ENCODE measurements around the gene FLOT1. TPM values are rescaled to one million over a fixed set of nuclear protein-coding genes. Genes with fewer than 3 reads are reported as not detected.

FLOT1 gene
- total and polyA plus RNA-seq, 9 of the 15 experiments (the other 6 are each of a cell fraction or from before 2014, with no cell fraction given) = 11.7 to 149 (median 118) TPM

GRCh38 chr6:30714263-30714662 is 28.2 kb downstream of the FLOT1 start:
- H2AFZ ChIP-seq (ENCODE audit: low read depth, low read length) = no peak overlapping the region
- H3K9ac ChIP-seq (ENCODE audit: insufficient read depth in 1 of 2, low read depth in 2 of 2, low read length in 2 of 2) = no peak overlapping the region
- no peaks in the 10 kb centered on the region for H4K20me1 ChIP-seq (replicated peaks; ENCODE audit: control insufficient read depth, insufficient read depth, low read length)
- peaks cover 7 to 15% of the 10 kb centered on the region in 2 experiments; a peak in 4 of 5 replicates for H3K4me1 ChIP-seq (replicated peaks in 1 of 2; ENCODE audit: control insufficient read depth in 2 of 2, insufficient read depth in 2 of 2, low read length in 2 of 2)
- no peak for DNase-seq (ENCODE audit: extremely low read depth in 1 of 4, low spot score in 3 of 4)
- in situ Hi-C loops (cut with MboI) (no loop called here), intact Hi-C loops (cut with micrococcal nuclease) (no loop called here)
- WGBS (ENCODE audit: insufficient coverage, low coverage, missing lambda C conversion rate) = 93% methylated on average over 1 of the region's 1 CpG
- H3K27ac ChIP-seq (ENCODE audit: extremely low read depth, low read depth, low read length) = no peak overlapping the region
- H3K36me3 ChIP-seq (ENCODE audit: control insufficient read depth, insufficient read depth, low read length) = peaks cover 56% of the 10 kb centered on the region
- ChIA-PET CTCF (ENCODE audit: low intra/inter-chr PET ratio) (no interaction called here), POLR2A (interaction anchor here (0.6 to 27.1 kb wide), 3 partner anchors 8 to 38 kb away, joined by 3 to 524 read pairs (median 3); partner anchors contain the start of gene NRM)
- no peak overlapping the region for H3K4me2 ChIP-seq (ENCODE audit: insufficient read depth, low read length)
- no peak overlapping the region for H3K4me3 ChIP-seq
- H3K27me3 ChIP-seq (ENCODE audit: control insufficient read depth in 2 of 2, insufficient read depth in 2 of 2, low read length in 2 of 2) = no peaks in the 10 kb centered on the region
- H3K79me2 ChIP-seq (ENCODE audit: control insufficient read depth, insufficient read depth, low read length) = peaks cover 46% of the 10 kb centered on the region
- FAIRE-seq = no peak
- no peaks in the 10 kb centered on the region for H3K9me1 ChIP-seq (ENCODE audit: control insufficient read depth, insufficient read depth, low read length)
- no peaks in the 10 kb centered on the region for H3K9me3 ChIP-seq (replicated peaks; ENCODE audit: control insufficient read depth, insufficient read depth, low read depth, low read length)
- ATAC-seq = no peak
- no TSS peak for BruUV-seq (replicated peaks)
- TF ChIP-seq PHB2 (IDR thresholded peaks at IDR 0.05; ENCODE audit: low read depth) = no peak
- TF ChIP-seq ZFP1 (CRISPR knock-in tag; IDR thresholded peaks at IDR 0.05) = no peak
- peak; percentile 85 for TF ChIP-seq CEBPB (tag; IDR thresholded peaks at IDR 0.05)
- no peak for TF ChIP-seq SIRT6 (IDR thresholded peaks at IDR 0.05; ENCODE audit: low read depth, low read length)
- no peak for TF ChIP-seq ZNF140 (CRISPR knock-in tag; IDR thresholded peaks at IDR 0.05)
- TF ChIP-seq ETS1 (conservative IDR thresholded peaks at IDR 0.05; ENCODE audit: control insufficient read depth, low read depth, low read length) = no peak
- TF ChIP-seq MED1 (CRISPR knock-in tag; IDR thresholded peaks at IDR 0.05; ENCODE audit: borderline replicate concordance) = no peak
- no peak for TF ChIP-seq EGR1 (conservative IDR thresholded peaks at IDR 0.05)
- TF ChIP-seq CEBPG (CRISPR knock-in tag; IDR thresholded peaks at IDR 0.05) = no peak
- TF ChIP-seq CEBPG (tag; conservative IDR thresholded peaks at IDR 0.05 in 1 of 2, IDR thresholded peaks at IDR 0.05 in 1 of 2) = peak; percentile 23 to 81; a peak in 2 of 4 replicates
- no peak for TF ChIP-seq LEF1 (IDR thresholded peaks at IDR 0.05)
- no peak for TF ChIP-seq NFIX (CRISPR knock-in tag; IDR thresholded peaks at IDR 0.05; ENCODE audit: low read depth)
- no peak for TF ChIP-seq ZNF644 (tag; IDR thresholded peaks at IDR 0.05; ENCODE audit: low read depth)
